HEK293T (cell line): ENCODE results near the gene CELF2.
"Not testable (repeated sequence)": the region's sequence is repeated elsewhere in the genome, so short reads cannot be mapped to it uniquely, and the experiment has no call there.

ENCODE experiments used
- CTCF ChIA-PET: fragments of 350-600 bp; formaldehyde crosslinking; extraction: SDS; loops from one replicate; lab custom pipeline; 2021; ENCODE audit warnings: antibody characterized with exemption, inconsistent platforms; lab: Yijun Ruan, JAX
- POLR2A ChIA-PET: fragments of 350-600 bp; formaldehyde crosslinking; extraction: SDS; loops from one replicate; lab custom pipeline; 2020; ENCODE audit warnings: antibody characterized with exemption, inconsistent platforms; lab: Yijun Ruan, JAX
- DNase-seq: peaks from one replicate; pipeline ENCODE4 v3.0.0; 2012; ENCODE audit warnings: mixed read lengths; ENCODE audit errors: extremely low spot score
- ARNT ChIP-seq: fragments of 450-650 bp; IDR thresholded peaks from 2 replicates; pipeline ENCODE4 v1.6.1; 2017; ENCODE audit warnings: mild to moderate bottlenecking
- BHLHE40 ChIP-seq: fragments of 450-650 bp; IDR thresholded peaks from 2 replicates; pipeline ENCODE4 v1.6.1; 2016; ENCODE audit warnings: mild to moderate bottlenecking, moderate library complexity, borderline replicate concordance
- CTBP1 ChIP-seq: fragments of 450-650 bp; IDR thresholded peaks from 2 replicates; pipeline ENCODE4 v1.6.1; 2016; ENCODE audit warnings: borderline replicate concordance
- ELF4 ChIP-seq: fragments of 450-650 bp; IDR thresholded peaks from 2 replicates; pipeline ENCODE4 v1.6.1; 2017; ENCODE audit warnings: antibody characterized with exemption
- FOXA1 ChIP-seq: fragments of 450-650 bp; IDR thresholded peaks from 2 replicates; pipeline ENCODE4 v1.6.1; 2016; ENCODE audit warnings: mild to moderate bottlenecking
- FOXK2 ChIP-seq: fragments of 450-650 bp; IDR thresholded peaks from 2 replicates; pipeline ENCODE4 v1.6.1; 2016; ENCODE audit warnings: mild to moderate bottlenecking
- FOXM1 ChIP-seq: fragments of 450-650 bp; IDR thresholded peaks from 2 replicates; pipeline ENCODE4 v1.6.1; 2017; ENCODE audit warnings: mild to moderate bottlenecking, borderline replicate concordance
- HDGF ChIP-seq: fragments of 450-650 bp; IDR thresholded peaks from 2 replicates; pipeline ENCODE4 v1.6.1; 2017; ENCODE audit warnings: antibody characterized with exemption, borderline replicate concordance
- L3MBTL2 ChIP-seq: fragments of 450-650 bp; conservative IDR thresholded peaks from 2 replicates; pipeline ENCODE4 v1.6.1; 2016; ENCODE audit warnings: mild to moderate bottlenecking
- LEF1 ChIP-seq: fragments of 450-650 bp; IDR thresholded peaks from 2 replicates; pipeline ENCODE4 v1.6.1; 2017; ENCODE audit warnings: mild to moderate bottlenecking, borderline replicate concordance
- NFRKB ChIP-seq: fragments of 450-650 bp; IDR thresholded peaks from 2 replicates; pipeline ENCODE4 v1.6.1; 2016; ENCODE audit warnings: mild to moderate bottlenecking, moderate library complexity
- SP1 ChIP-seq: fragments of 450-650 bp; IDR thresholded peaks from 2 replicates; pipeline ENCODE4 v1.6.1; 2017
- SUZ12 ChIP-seq: fragments of 450-650 bp; IDR thresholded peaks from 2 replicates; pipeline ENCODE4 v1.6.1; 2016; ENCODE audit warnings: mild to moderate bottlenecking
- TARDBP ChIP-seq: fragments of 450-650 bp; IDR thresholded peaks from 2 replicates; pipeline ENCODE4 v1.6.1; 2016
- ZNF384 ChIP-seq: fragments of 450-650 bp; IDR thresholded peaks from 2 replicates; pipeline ENCODE4 v1.6.1; 2016
- TF ChIP-seq, protein P1 (sequence below): fragments of 450-650 bp; IDR thresholded peaks from 2 replicates; pipeline ENCODE4 v1.6.1; 2016

The CELF2 gene

DNA sequence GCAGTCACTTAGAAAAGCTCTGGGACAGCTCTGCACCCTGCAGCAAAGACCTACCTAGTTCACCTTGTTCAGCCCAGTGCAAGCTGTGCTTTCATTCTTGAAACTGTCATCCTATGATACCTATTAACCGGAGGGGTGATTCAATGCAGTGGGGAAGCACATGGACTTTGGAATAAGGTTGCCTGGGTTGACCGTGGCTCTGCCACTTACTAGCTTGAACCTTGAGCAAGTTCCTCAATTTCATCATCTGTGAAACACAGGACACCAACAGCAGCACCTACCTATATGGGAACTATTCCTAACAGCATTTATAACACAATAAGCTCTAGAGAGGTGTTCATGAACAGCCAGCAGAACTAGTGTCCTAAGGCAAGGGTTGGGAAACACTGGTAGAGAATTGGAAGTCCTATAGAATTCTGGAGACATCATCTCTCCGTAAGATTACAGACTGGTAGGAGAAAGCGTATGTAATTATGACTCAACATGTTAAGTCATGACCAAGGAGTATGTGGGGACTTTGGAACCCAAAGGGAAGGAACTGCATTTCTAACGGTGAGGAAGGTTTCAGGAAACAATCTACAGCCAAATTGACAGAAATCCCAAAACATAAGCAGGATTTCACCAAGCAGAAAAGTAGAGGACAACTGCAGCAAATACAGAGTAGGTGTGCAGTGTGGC lies 323.8 kb downstream of the CELF2 start:
- DNase-seq, result no peak
- CTCF ChIA-PET, result no interaction called here
- TF ChIP-seq, protein P1, sequence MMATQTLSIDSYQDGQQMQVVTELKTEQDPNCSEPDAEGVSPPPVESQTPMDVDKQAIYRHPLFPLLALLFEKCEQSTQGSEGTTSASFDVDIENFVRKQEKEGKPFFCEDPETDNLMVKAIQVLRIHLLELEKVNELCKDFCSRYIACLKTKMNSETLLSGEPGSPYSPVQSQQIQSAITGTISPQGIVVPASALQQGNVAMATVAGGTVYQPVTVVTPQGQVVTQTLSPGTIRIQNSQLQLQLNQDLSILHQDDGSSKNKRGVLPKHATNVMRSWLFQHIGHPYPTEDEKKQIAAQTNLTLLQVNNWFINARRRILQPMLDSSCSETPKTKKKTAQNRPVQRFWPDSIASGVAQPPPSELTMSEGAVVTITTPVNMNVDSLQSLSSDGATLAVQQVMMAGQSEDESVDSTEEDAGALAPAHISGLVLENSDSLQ, result no peak
- TF ChIP-seq FOXM1, result no peak
- POLR2A ChIA-PET, result no interaction called here

DNA sequence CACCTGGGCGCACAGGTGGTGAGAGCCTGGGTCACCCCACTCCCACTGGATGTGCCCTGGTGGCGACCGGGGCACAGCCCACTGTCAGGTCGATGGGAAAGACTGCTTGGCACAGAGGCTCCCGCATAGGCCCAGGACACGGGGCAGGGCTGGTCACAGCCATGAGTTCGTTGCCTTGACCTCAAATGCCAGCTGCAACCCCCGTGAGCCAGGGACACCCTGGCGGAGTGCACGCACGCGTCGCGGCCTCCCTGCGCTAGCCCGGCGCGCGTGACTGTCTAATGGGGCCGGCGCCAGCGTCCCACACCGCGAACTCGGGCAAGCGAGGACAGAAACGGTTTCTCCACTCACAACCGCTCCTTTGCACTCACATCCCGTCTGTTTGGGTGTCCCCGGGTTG lies 326.4 kb downstream of the CELF2 start:
- no peak for DNase-seq
- no peak for TF ChIP-seq LEF1
- TF ChIP-seq FOXM1, result no peak
- TF ChIP-seq, protein P1, result no peak
- CTCF ChIA-PET, result no interaction called here
- POLR2A ChIA-PET, result no interaction called here

DNA sequence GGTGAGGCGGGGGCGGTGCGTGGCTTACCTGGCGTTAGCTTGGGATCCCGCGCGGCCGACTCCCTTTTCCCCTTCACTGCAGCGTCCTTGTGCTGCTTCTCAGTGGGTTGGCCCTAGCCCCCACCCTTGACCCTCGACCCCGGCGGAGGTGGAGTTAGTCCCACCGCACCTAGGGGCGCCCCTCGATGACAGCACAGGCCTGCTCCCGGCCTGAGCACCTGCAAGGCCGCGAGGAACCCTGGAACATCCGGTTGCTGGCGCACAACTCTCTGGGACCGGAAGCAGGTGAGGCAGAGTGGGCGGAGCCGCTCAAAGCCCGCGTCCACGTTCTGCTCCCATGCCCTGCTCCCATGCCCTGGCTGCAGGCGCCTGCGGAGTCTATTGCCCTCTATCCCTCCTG lies 326.9 kb downstream of the CELF2 start:
- TF ChIP-seq ARNT, result no peak
- TF ChIP-seq NFRKB, result no peak
- no peak for TF ChIP-seq FOXK2
- no peak for TF ChIP-seq L3MBTL2
- TF ChIP-seq FOXA1, result no peak
- no peak for TF ChIP-seq HDGF
- TF ChIP-seq, protein P1, result no peak
- no peak for TF ChIP-seq SP1
- no peak for TF ChIP-seq FOXM1
- no peak for DNase-seq
- POLR2A ChIA-PET, result no interaction called here
- CTCF ChIA-PET, result no interaction called here

DNA sequence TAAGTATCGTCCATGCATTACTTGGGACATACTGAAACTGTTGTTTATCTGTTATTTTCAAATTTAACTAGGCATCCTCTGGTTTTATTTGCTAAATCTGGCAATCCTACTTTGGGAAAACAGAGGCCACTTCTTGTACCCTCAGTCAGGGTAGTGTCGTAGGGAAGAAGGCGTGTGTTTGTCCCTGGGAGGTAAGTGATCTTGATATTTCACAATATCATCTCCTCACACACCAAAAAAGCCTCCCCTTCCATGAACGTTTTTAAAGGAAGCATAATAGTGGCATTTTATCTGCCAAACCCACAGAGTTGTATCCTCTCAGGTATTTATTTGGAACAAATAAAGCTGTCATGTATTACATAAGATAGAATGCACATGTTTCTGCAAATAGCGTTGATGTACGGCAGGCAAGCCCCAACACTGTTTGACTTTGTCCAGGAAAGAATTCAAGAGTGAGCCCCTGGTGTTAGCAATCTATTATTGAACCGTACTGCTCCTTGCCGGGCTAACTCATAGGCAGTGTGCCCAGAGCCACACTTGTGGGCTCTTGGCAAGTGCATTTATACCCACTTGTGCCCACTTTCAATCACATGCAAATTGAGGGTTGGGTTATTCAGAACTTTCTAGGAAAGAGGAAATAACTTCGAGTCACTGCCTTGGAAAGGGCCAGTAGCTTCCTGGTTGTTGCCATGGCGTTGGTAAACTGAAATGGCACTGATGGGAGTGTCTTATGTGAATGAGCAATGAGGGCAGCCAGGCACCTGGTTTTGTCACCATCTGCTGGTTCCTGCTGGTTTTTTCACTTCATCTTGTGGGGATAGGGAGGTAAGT lies 327.8 kb downstream of the CELF2 start:
- ChIA-PET CTCF (no interaction called here), POLR2A (no interaction called here)
- DNase-seq, result no peak
- no peak for TF ChIP-seq NFRKB
- TF ChIP-seq ARNT, result no peak

DNA sequence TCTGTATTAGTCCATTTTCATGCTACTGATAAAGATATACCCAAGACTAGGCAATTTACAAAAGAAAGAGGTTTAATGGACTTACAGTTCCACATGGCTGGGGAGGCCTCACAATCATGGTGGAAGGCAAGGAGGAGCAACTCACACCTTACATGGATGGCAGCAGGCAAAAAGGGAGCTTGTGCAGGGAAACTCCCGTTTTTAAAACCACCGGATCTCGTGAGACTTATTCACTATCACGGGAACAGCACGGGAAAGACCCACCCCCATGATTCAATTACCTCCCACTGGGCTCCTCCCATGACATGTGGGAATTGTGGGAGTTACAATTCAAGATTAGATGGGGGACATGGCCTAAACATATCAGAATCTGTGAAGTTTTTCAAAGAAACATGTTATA lies 329.9 kb downstream of the CELF2 start:
- POLR2A ChIA-PET, DNase-seq, CTCF ChIA-PET: not testable (repeated sequence)

DNA sequence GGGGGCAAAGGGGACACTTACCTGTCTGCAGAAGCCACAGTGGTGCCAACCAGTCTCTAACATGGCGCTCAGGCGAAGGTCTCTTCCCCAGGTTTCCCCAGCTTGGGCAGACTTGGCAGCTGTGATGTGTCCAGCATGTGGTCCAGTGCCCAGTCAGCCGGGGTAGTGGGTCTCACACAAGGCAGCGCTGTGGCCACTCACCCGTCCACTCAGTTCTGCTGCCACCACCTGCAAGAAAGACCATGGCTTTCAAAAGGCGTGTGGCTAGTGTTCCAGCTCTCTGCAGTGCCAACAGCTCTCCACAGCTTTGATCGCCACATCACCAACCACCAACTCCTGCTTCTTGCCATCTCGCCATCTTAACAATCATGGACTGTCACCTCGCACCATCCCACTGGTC lies 334.1 kb downstream of the CELF2 start:
- CTCF ChIA-PET, result no interaction called here
- TF ChIP-seq NFRKB, result no peak
- no peak for TF ChIP-seq ZNF384
- TF ChIP-seq SUZ12, result no peak
- TF ChIP-seq L3MBTL2, result no peak
- no peak for TF ChIP-seq BHLHE40
- TF ChIP-seq LEF1, result no peak
- TF ChIP-seq CTBP1, result no peak
- no peak for TF ChIP-seq TARDBP
- TF ChIP-seq, protein P1, result no peak
- no peak for TF ChIP-seq HDGF
- TF ChIP-seq FOXK2, result no peak
- no peak for TF ChIP-seq ELF4
- TF ChIP-seq FOXA1, result no peak
- no peak for TF ChIP-seq FOXM1
- no peak for TF ChIP-seq SP1
- POLR2A ChIA-PET, result no interaction called here
- no peak for DNase-seq
